HCEC 1CT (cell line): ENCODE measurements around the gene SOX10.
"Not testable (repeated sequence)": the region's sequence is repeated elsewhere in the genome, so short reads cannot be mapped to it uniquely, and the experiment has no call there.

Experiments
- DNase-seq: peaks from one replicate; pipeline ENCODE4 v3.0.0-alpha.2; 2017

Gene SOX10

DNA sequence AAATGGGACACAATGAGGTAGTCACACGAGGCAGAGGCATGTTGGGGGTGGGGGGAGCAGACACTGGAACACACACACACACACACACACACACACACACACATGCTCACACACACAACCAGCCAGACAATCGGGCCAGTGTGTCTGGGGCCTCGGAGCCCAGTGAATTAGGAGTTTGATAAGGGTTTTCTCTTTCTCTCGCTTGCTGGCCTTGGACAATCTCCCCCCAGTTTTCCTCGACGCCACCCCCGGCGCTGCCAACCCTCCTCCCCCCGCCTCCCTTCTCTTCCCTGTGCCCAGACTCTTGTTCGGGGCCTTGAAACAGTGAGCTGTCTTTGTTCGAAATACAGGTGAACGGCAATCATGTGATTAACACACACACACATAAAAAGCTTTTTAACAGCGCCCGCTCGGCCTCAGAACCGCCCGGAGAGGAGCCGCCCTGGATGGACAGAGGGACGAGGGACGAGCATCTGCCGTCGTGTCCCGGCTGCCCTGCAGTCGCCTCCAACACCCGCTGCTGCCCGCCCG lies 1.5 kb upstream of the SOX10 start:
- DNase-seq = no peak

DNA sequence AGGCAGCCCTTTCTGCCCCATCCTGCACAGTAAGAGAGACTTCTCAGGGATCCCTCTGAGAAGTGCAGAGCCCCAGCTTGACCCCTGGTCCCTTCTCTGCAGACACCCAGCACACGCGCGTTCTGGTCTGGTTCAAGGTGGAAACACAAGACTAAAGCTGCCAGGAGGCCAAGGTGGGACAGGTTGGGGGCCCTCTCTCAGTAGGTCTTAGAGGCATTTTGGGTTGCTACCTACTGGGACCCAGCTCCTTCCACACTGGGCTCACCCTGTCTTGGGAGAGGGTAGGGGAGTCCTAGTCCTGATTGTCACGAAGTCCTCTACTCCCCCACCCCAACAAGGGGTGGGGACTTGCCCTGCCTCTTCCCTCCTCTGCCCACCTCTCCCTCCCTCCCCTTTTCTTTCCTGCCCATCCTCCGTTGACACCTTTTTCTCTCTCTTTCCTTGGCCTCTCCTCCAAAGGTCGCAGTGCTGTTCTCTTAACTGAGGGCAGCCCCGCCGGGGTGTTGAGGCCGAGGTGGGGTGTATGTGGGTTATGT lies 763 bp upstream of the SOX10 start:
- DNase-seq = no peak

DNA sequence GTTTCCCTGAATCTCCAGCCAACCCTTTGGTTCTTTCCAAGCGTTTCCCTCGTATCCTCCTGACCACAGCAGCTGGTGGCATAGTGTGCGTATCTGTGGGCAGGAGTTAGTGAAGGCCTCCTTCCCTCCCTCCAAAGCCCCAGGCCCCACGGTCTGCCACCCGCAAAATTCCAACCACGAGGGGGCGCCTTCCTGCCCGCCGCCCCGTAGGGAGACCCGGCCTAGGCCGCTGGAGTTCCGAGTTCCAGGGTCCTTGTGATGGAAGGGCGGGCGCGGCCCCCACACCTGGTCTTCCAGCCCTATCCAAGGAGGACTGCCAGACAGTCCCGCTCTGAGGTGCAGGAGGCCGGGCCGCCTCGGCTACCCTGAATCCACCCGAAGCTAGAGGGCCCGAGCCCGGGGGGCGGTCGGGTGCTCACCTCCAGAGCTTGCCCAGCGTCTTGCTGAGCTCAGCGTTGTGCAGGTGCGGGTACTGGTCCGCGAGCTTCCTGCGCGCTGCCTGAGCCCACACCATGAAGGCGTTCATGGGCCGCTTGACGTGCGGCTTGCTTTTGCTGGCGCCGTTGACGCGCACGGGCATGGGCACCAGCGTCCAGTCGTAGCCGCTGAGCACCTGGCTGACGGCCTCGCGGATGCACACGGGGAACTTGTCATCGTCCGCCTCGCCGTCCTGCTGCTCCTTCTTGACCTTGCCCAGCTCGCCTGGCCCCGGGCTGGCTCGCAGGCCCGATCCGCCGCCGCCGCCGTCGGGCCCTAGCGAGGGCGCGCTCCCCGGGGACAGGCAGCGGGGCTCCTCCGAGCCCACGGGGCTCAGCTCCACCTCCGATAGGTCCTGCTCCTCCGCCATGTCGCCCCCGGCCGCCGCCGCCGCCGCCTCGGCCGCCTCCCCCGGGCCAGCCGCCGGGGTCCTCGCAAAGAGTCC lies 1.2 kb downstream of the SOX10 start:
- no peak for DNase-seq

DNA sequence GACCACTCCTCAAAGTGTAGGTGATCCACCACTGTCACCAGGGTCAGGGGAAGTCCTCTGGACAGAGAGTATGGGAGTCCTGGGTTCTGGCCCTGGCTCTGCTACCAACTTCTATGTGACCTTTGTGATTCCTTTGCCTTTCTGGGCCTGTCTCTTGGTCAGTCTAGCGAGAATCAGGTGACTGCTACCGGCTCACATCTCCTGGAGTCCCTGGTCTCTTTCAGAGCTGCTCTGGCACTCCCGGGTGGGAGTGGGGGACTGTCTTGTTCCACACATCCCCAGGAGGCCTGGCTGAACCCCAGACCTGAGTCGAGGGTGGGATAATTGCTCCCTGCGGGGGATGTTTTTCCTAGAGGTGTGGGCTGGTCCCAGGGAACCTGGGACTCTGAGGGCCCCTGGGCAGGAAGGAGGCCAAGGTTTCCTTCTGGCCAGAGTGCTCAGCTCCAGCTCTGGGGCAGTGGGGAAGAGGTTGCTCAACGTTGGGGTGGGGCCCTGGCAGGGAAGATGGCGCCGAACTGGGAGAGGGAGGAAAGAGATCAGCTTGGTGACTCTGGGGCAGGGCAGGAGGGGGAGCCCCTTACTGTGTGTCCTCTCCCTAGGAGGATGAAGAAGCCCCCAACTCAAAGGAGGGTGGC lies 2.1 kb downstream of the SOX10 start:
- no peak for DNase-seq

DNA sequence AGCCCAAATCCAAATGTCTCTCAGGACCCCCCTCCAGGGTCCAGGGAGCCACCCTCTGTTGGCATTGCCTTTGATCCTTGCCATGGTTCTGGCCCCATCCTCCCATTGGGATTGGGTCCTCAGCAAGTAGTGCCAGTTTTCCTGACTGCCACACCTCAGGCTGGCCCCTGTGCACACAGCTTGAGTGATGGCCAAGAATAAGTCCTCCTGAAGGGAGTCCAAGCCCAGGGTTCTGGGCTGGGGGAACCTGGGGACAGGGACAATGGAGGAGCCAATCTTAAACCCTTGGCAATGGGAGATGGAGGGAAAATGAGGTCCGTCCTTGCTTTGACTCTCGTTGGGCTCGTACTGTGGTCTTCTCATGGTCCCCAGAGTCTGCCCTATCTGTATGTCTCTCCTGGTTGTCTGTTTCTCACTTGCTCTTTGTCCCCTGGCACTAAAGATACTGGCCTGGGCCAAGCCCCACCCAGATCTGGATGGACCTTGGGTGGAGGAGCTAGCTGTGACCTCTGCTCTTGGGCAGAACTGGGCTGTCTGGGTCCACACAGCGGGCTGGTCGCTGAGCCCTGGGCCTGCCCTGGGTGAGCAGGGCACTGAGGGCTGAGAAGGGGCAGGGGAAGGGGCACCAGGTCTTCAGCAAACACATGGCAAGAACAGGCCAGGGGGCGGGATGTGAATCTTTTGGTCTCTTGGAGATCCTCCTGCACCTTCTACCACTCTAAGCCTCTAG lies 2.9 kb downstream of the SOX10 start:
- DNase-seq = no peak

DNA sequence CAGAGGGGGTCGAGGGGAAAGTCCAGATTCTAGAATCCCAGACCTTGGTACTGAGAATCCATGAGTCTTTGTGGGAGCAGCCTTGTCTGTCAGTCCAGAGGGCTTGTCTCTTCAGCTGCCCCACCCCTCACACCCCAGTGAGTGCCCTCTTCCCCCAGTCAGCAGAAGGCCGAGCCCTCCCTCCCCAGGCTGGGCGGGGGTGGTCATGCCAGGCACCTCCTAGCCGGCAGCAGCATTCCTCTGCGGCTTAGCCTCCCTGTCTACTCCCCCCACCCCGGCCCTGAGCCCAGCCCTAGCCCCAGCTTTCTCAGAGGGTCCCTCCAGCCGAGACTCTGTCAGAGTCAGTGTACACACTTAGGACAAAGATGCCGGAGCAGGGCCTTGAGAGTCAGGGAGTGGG lies 4.6 kb downstream of the SOX10 start:
- no peak for DNase-seq

DNA sequence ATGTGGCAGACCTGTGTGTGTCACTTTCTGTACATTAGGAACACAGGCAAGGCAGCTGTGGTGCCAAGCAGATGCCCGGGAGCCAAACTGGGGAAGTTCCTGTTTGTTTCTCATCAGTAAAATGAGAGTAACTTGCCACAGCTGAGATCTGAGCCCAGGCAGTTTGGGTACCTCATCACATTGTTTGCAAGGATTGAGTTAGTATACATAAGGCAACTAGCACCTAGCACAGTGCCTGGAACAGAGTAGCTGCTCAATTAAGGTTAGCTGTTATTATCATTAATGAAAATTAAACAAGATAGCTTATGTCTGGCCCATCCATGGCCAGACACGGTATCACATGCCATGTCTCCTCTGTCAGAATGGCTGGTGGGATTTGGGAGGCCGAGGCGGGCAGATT lies 7.8 kb downstream of the SOX10 start:
- no peak for DNase-seq

DNA sequence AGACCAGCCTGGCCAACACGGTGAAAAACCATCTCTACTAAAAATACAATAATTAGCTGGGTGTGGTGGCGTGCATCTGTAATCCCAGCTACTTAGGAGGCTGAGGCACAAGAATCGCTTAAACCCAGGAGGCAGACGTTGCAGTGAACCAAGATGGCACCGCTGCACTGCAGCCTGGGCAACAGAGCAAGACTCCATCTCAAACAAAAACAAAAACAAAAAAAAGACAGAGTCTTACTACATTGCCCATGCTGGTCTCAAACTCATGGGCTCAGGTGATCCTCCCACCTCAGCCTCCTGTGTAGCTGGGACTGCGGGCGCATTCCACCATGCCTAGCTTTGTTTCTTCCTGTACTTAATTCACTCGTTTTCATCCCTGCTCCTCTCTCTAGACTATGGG lies 8.3 kb downstream of the SOX10 start:
- DNase-seq = not testable (repeated sequence)

DNA sequence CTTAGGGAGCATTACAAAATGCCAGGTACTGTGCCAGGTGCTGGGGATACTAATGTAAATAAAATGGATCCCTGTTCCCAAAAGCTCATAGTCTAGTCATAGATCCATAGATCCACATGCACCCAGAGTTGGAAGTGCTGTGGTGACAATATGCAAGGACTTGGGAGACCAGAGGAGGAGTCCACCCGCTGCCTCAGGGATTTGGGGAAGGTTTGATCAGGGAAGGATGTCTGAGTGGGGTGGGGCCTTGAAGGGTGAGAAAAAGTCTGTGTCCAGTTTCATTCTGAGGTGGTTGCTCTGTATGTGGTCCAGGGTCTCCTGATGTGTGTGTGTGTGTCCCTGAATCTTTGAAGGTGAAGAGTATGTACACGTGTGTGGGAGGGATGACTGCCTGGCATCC lies 9.2 kb downstream of the SOX10 start:
- no peak for DNase-seq

DNA sequence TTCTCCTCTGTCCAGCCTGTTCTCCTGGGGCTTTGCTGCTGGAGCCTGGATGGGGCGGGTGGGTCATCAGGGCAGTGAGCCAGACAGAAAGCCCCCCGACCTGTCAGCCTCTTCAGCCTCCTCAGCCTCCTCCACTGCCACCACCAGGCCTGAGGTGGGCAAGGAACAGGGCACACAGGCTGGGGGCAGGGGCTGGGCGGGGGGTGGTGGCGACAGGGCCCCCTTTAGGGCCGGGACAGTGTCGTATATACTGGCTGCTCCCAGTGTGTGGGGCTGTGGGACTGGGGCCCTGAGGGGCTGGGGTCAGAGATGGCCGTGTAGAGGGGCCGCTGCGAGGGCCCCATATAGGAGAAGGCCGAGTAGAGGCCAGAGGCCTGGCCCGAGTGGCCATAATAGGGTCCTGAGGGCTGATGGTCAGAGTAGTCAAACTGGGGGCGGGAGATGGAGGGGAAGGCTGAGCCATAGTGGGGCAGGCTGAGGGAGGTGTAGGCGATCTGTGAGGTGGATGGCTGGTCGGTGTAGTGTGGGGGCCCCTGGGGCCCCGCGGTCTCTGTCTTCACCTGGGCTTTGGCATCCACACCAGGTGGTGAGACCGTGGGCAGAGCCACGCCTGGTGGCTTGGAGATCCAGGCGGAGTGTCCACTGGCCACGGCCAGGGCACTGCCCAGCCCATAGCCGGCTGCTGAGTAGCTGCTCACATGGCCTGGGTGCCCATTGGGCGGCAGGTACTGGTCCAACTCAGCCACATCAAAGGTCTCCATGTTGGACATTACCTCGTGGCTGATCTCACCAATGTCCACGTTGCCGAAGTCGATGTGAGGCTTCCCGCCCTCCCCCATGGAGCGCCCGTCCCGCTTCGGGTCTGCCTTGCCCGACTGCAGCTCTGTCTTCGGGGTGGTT lies 10.8 kb downstream of the SOX10 start:
- DNase-seq = no peak

DNA sequence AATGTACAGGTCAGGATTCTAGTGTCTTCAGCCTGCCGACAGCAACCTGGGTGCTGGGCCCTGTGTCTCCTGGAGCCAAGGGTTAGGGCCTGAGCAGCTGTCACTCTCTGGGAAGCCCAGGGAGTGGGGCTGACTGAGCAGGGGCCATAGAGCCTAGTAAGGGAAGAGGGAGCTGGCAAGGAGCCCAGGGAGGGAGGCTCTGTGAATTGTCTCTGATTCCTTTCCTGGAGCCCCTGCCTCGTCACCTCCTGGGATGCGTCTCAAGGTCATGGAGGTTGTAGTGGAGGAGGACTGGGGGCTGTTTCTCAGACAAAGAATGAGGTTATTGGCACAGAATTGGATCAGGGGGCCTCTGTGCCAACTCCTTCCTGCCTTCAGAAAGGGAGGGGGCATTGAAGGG lies 11.8 kb downstream of the SOX10 start:
- no peak for DNase-seq

DNA sequence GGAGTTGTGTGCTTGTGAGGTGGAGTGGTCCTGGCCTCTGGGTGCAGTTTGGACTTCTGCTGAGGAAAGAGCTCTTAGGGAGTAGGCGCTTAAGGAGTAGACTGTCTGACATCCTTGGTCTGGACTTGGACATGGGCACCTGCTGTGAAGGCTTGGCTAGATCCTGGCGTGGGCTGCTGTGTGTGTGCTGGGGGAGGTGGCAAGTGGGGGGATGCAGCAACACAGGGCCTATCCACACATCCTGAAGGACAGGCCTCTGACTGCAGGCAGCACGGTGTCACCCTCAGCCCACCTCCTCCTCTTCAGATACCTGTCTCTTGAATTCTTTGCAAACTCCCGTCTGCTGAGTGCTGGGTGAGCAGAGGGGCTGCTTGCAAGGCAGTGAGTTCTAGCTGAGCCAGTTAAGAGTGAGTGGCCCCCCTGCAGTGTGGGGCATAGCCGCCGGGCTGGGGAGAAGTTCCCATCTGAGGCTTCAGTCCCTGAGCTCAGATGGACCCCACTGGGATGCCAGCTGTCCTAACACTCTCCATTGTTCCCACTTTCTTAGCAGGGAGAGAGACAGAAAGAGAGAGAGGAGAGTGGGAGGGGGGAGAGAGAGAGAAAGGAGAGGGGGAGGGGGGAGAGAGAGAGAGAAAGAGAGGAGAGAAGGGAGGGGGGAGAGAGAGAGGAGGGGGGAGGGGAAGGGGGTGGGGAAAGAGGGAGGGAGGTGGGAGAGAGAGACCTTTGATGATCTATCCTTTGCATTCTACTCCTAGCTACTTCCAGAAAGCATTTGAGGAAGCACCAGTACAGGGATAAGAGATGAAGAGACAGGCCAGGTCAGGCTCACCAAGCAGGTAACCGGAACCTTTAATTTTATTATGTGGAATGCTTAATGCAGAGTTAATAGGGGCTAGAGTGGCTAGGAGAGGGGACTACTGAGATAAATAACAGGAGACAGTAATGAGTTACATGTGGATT lies 12.6 kb downstream of the SOX10 start:
- no peak for DNase-seq

DNA sequence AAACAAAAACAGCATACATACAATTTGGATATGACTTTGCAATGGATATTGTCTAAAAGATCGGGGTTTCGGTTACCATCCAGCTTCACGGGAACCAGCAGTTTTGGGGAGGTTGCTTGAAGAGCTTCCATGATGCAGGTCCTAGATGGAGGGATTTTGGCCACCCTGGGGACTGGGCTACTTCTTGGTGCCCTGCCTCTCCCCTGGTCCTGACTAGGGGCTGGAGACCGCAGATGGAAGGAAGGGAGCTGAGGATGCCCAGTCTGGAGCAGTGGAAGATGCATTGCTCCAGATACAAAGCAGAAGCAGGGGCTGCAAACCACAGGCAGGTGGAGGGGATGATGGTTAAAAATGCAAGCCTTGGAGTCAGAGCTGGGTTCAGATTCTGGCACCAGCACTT lies 13.5 kb downstream of the SOX10 start:
- no peak for DNase-seq

DNA sequence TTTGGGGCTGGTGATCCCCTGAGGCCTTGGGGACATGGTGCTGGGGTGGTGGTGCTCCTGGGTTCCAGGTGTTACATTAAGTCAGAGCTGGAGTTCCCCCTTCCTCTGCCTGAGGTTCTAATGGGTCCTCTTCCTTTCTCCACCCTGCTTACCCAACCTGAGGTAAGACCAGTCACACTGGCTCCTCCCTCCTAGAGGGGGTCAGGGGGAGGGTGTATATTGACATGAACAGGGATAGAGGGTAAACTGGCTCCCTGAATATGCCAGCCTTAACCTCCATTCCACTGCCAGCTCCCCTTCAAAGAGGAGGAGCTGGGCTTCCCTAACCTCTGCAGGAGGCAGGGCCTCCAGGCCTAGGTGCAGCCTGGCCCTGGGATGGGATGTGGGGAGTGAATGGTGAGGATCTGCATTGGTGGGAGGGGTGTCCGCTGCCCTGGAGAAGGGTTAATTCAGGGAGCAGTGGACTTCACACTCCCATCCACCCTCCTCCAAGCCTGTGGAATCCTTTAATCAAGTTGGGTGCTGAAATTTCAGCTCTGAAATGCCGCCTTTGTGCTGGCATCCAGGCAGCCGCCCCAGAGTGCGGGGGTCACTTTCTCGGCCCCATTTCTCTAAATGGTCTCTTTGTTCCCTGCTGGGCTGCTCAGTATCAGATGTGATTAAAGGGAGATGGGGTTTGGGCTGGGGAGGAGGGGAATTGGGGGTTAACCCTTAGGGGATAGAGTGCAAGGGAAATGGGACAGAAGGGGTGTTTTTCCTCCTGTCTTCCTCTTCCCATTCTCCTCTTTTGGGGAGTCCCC lies 15.7 kb downstream of the SOX10 start:
- DNase-seq = no peak

DNA sequence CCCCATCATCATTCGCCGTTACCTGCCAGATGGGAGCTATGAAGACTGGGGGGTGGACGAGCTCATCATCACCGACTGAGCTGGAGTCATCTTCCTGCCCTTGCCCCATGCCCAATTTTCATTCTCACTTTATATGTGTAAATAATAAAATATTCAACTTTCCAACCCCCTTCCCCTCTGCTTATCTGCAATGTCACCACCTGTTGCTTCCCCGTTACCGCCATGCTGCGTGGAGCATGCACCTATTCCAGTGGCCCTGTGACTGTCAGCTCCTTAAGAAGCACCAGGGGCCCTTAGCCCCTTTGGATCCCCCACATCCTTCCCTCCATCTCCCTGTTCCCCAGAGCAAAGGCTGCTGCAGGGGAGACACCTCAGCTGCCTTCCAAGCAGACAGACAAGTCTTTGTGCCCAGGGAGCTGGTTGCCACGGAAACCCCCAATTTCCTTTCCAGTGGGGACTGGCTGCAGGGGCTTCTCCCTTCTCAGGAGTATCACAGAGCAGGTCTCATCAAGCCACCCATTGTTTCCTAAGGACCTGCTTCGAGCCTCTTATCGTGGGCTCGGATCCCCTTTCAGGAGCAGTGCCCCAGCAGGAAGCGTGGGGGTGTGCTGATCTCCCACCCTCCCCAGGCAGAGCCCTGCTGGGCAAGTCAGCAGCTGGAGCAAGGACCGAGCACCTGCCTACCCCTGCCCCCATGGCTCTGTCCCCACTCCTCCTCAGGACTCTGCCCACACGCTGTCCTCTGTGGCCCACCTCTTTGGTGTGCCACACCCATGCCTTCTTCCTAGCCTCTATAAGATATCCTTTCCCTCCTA lies 16.5 kb downstream of the SOX10 start:
- no peak for DNase-seq

DNA sequence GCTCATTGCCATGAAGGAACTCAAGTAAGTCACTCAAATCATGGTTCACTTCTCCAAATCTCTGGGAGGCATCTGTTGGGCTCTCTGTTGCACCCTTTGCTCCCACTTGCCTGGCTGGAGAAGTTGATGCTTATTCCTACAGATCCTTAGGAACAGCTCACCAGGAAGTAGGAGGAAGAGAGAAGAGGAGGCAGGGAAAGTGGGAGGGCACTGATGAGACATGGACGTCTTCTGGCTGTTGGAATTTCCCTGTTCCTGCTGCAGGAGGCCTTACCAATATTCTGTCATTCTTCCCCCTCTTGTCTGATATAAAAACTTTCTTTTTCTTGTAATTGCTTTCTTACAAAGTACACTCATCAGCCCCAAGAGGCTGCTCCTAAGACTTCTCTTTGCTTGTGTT lies 17.2 kb downstream of the SOX10 start:
- no peak for DNase-seq

DNA sequence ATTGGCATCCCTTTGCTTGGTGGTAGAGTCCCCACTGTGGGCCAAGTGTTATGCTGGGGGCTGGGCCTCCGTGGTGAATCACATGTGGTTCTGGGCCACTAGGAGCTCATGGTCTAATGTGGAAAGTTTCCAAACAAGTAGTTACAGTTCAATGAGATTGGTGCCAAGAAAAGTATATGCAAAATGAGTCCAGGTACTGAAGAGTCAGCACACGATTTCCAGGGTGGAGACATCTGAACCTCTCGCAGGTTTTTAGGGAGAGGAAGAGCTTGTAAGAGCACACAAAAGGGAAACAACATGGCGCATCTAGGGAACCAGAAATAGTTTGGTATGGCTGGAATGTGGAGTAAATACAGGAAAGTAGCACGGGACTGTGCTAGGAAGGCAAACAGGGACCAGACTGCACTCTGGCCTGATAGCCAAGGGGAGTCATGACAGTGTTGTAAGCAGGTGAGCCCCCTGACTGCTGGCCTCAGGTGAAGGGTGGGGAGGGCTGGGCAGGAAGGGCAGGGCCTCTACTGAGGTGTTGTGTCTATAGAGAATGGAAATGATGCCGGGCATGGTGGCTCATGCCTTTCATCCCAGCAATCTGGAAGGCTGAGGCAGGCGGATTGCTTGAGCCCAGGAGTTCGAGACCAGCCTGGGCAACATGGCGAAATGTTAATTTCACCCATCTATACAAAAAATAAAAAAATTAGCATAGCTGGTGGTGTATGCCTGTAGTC lies 18.3 kb downstream of the SOX10 start:
- DNase-seq = no peak

DNA sequence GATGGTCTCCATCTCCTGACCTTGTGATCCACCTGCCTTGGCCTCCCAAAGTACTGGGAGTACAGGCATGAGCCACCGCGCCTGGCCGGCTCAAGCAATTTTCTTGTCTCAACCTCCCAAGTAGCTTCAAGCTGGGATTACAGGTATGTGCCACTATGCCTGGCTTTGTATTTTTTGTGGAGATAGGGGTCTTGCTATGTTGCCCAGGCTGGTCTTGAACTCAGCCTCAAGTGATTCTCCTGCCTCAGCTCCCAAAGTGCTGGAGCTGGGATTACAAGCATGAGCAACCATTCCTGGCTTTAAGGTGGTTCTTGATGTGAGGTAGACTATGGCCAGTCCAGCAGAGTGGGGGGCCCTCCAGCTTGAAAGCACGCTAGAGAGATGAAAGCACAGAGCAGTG lies 23.3 kb downstream of the SOX10 start:
- DNase-seq = no peak
